ENCODE measurements around the gene HPSE2.

Gene HPSE2

GRCh38 chr10:98589691-98590090 is 646.0 kb downstream of the HPSE2 start:
- Histone ChIP-seq H3K4me1 (ENCODE audit: insufficient read depth, low read length) (no peaks in the 10 kb centered on the region), H3K27me3 (ENCODE audit: insufficient read depth, low read length, poor library complexity) (peaks cover 11% of the 10 kb centered on the region), H3K9ac (ENCODE audit: low read depth, low read length) (no peak overlapping the region), H3K9me3 (ENCODE audit: insufficient read depth, low read length, severe bottlenecking) (no peaks in the 10 kb centered on the region), H3K36me3 (ENCODE audit: insufficient read depth, low read length) (no peaks in the 10 kb centered on the region), H2AFZ (ENCODE audit: low read depth, low read length) (no peak overlapping the region), H4K20me1 (ENCODE audit: insufficient read depth, low read length) (no peaks in the 10 kb centered on the region), H3K27ac (ENCODE audit: low read length) (no peak overlapping the region), H3K79me2 (ENCODE audit: insufficient read depth, low read length) (no peaks in the 10 kb centered on the region), H3K4me2 (ENCODE audit: insufficient read depth, low read length) (no peak overlapping the region), H3K4me3 (ENCODE audit: low read depth in 1 of 2, low read length in 2 of 2) (no peak overlapping the region)
- ATAC-seq (ENCODE audit: insufficient read depth, low read depth) (no peak), DNase-seq (no peak)
- TF ChIP-seq, protein P1, sequence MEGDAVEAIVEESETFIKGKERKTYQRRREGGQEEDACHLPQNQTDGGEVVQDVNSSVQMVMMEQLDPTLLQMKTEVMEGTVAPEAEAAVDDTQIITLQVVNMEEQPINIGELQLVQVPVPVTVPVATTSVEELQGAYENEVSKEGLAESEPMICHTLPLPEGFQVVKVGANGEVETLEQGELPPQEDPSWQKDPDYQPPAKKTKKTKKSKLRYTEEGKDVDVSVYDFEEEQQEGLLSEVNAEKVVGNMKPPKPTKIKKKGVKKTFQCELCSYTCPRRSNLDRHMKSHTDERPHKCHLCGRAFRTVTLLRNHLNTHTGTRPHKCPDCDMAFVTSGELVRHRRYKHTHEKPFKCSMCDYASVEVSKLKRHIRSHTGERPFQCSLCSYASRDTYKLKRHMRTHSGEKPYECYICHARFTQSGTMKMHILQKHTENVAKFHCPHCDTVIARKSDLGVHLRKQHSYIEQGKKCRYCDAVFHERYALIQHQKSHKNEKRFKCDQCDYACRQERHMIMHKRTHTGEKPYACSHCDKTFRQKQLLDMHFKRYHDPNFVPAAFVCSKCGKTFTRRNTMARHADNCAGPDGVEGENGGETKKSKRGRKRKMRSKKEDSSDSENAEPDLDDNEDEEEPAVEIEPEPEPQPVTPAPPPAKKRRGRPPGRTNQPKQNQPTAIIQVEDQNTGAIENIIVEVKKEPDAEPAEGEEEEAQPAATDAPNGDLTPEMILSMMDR (IDR thresholded peaks at IDR 0.05; ENCODE audit: borderline replicate concordance, extremely low read depth, low read length, poor library complexity, severe bottlenecking): no peak
- TF ChIP-seq EZH2 (IDR thresholded peaks at IDR 0.05; ENCODE audit: borderline replicate concordance, low read depth, low read length, severe bottlenecking): no peak

- no peak overlapping the region for H2AFZ ChIP-seq (ENCODE audit: low read depth, low read length)
- TF ChIP-seq, protein P1 (IDR thresholded peaks at IDR 0.05; ENCODE audit: borderline replicate concordance, extremely low read depth, low read length, poor library complexity, severe bottlenecking): no peak
- no peak for TF ChIP-seq EZH2 (IDR thresholded peaks at IDR 0.05; ENCODE audit: borderline replicate concordance, low read depth, low read length, severe bottlenecking)
- H3K4me1 ChIP-seq (ENCODE audit: insufficient read depth, low read length): no peaks in the 10 kb centered on the region
- H3K79me2 ChIP-seq (ENCODE audit: insufficient read depth, low read length): no peaks in the 10 kb centered on the region
- H3K9ac ChIP-seq (ENCODE audit: low read depth, low read length): no peak overlapping the region
- H3K9me3 ChIP-seq (ENCODE audit: insufficient read depth, low read length, severe bottlenecking): no peaks in the 10 kb centered on the region
- no peaks in the 10 kb centered on the region for H3K36me3 ChIP-seq (ENCODE audit: insufficient read depth, low read length)
- H3K27me3 ChIP-seq (ENCODE audit: insufficient read depth, low read length, poor library complexity): peaks cover 11% of the 10 kb centered on the region
- no peak for ATAC-seq (ENCODE audit: insufficient read depth, low read depth)
- no peaks in the 10 kb centered on the region for H4K20me1 ChIP-seq (ENCODE audit: insufficient read depth, low read length)
- DNase-seq: no peak
- no peak overlapping the region for H3K27ac ChIP-seq (ENCODE audit: low read length)
- no peak overlapping the region for H3K4me3 ChIP-seq (ENCODE audit: low read depth in 1 of 2, low read length in 2 of 2)
- no peak overlapping the region for H3K4me2 ChIP-seq (ENCODE audit: insufficient read depth, low read length)
These were observed 646.6 kb downstream of the HPSE2 start for GRCh38 chr10:98589007-98589406.

DNA sequence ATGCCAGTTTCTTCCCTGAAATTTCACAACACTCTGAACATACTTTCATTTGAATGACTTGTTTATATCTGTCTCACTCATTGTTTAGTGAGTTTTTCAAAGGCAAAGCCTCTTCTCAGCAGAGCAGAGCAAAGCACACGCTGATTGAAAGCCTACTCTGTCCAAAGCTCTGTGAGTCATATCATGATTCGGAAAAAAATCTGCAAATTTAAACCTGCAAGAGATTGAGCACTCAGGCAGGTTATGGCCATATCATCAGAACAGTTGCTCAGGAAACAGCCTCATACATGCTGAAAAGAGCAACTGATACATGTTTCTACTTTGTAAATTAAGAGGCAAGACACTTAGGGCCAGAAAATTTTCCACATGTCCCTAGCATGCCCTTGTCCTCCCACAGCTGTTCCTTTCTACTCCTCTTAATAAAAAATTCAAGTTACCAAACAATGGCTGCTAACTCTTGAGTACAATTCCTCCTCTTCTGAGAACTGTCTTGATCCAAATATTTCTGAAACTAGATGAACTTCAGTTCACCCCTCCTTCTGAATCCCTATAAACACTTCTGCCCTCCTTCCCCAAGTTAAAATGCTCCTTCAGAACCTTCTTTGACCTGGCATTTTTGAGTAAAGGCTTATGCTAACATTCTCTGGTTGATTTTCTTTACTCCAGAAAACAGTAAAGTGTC is 648.4 kb downstream of the HPSE2 start:
- H3K27me3 ChIP-seq (ENCODE audit: insufficient read depth, low read length, poor library complexity): peaks cover 11% of the 10 kb centered on the region
- no peaks in the 10 kb centered on the region for H3K9me3 ChIP-seq (ENCODE audit: insufficient read depth, low read length, severe bottlenecking)
- TF ChIP-seq EZH2 (IDR thresholded peaks at IDR 0.05; ENCODE audit: borderline replicate concordance, low read depth, low read length, severe bottlenecking): no peak
- no peak overlapping the region for H3K4me2 ChIP-seq (ENCODE audit: insufficient read depth, low read length)
- no peak overlapping the region for H3K27ac ChIP-seq (ENCODE audit: low read length)
- no peaks in the 10 kb centered on the region for H3K36me3 ChIP-seq (ENCODE audit: insufficient read depth, low read length)
- no peak overlapping the region for H3K9ac ChIP-seq (ENCODE audit: low read depth, low read length)
- ATAC-seq (ENCODE audit: insufficient read depth, low read depth) (no peak), DNase-seq (no peak)
- no peaks in the 10 kb centered on the region for H3K4me1 ChIP-seq (ENCODE audit: insufficient read depth, low read length)
- no peaks in the 10 kb centered on the region for H3K79me2 ChIP-seq (ENCODE audit: insufficient read depth, low read length)
- H2AFZ ChIP-seq (ENCODE audit: low read depth, low read length): no peak overlapping the region
- no peak overlapping the region for H3K4me3 ChIP-seq (ENCODE audit: low read depth in 1 of 2, low read length in 2 of 2)
- H4K20me1 ChIP-seq (ENCODE audit: insufficient read depth, low read length): no peaks in the 10 kb centered on the region

- Histone ChIP-seq H3K4me1 (ENCODE audit: insufficient read depth, low read length) (no peaks in the 10 kb centered on the region), H4K20me1 (ENCODE audit: insufficient read depth, low read length) (no peaks in the 10 kb centered on the region), H3K9me3 (ENCODE audit: insufficient read depth, low read length, severe bottlenecking) (no peaks in the 10 kb centered on the region), H3K27ac (ENCODE audit: low read length) (no peak overlapping the region), H3K27me3 (ENCODE audit: insufficient read depth, low read length, poor library complexity) (peaks cover 14% of the 10 kb centered on the region), H3K4me3 (ENCODE audit: low read depth in 1 of 2, low read length in 2 of 2) (no peak overlapping the region), H2AFZ (ENCODE audit: low read depth, low read length) (no peak overlapping the region), H3K36me3 (ENCODE audit: insufficient read depth, low read length) (no peaks in the 10 kb centered on the region), H3K79me2 (ENCODE audit: insufficient read depth, low read length) (no peaks in the 10 kb centered on the region), H3K4me2 (ENCODE audit: insufficient read depth, low read length) (no peak overlapping the region), H3K9ac (ENCODE audit: low read depth, low read length) (no peak overlapping the region)
- TF ChIP-seq, protein P1 (IDR thresholded peaks at IDR 0.05; ENCODE audit: borderline replicate concordance, extremely low read depth, low read length, poor library complexity, severe bottlenecking): no peak
- no peak for TF ChIP-seq EZH2 (IDR thresholded peaks at IDR 0.05; ENCODE audit: borderline replicate concordance, low read depth, low read length, severe bottlenecking)
- ATAC-seq (ENCODE audit: insufficient read depth, low read depth) (no peak), DNase-seq (no peak)
These were observed 649.6 kb downstream of the HPSE2 start for GRCh38 chr10:98586096-98586495.

Measured in DND-41 (cell line).